ENCODE results near the gene MRPL11. TPM values are rescaled to one million over a fixed set of nuclear protein-coding genes. Genes with fewer than 3 reads are reported as not detected.

The MRPL11 gene
- total RNA-seq, 1 experiment from 2014 or later, result 138 TPM

DNA sequence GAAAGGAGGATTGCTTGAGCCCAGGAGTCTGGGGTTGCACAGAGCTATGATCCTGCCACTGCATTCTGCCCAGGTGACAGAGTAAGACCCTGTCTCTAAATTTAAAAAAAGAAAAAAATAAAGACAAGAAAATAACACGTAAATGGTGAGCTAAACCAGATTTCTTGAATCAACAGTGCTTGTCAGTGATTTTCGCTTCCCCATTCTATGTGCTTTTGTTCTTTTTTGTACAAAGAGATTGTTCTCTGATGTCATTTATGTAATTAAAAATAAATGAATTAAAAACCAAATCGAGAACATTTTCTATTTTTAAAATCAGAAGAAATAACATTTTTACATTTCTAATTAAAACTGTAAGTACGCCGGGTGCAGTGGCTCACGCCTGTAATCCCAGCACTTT is 47.3 kb downstream of the MRPL11 start:
- H3F3A ChIP-seq (ENCODE audit: insufficient read depth, low read depth), result peaks cover 5% of the 10 kb centered on the region; the same call in 1 of the 2 replicates
- TF ChIP-seq EZH2 (IDR thresholded peaks at IDR 0.05; ENCODE audit: low read depth), result no peak
- TF ChIP-seq, protein P1, sequence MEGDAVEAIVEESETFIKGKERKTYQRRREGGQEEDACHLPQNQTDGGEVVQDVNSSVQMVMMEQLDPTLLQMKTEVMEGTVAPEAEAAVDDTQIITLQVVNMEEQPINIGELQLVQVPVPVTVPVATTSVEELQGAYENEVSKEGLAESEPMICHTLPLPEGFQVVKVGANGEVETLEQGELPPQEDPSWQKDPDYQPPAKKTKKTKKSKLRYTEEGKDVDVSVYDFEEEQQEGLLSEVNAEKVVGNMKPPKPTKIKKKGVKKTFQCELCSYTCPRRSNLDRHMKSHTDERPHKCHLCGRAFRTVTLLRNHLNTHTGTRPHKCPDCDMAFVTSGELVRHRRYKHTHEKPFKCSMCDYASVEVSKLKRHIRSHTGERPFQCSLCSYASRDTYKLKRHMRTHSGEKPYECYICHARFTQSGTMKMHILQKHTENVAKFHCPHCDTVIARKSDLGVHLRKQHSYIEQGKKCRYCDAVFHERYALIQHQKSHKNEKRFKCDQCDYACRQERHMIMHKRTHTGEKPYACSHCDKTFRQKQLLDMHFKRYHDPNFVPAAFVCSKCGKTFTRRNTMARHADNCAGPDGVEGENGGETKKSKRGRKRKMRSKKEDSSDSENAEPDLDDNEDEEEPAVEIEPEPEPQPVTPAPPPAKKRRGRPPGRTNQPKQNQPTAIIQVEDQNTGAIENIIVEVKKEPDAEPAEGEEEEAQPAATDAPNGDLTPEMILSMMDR (conservative IDR thresholded peaks at IDR 0.05), result no peak
- CTCF ChIA-PET, result no interaction called here

DNA sequence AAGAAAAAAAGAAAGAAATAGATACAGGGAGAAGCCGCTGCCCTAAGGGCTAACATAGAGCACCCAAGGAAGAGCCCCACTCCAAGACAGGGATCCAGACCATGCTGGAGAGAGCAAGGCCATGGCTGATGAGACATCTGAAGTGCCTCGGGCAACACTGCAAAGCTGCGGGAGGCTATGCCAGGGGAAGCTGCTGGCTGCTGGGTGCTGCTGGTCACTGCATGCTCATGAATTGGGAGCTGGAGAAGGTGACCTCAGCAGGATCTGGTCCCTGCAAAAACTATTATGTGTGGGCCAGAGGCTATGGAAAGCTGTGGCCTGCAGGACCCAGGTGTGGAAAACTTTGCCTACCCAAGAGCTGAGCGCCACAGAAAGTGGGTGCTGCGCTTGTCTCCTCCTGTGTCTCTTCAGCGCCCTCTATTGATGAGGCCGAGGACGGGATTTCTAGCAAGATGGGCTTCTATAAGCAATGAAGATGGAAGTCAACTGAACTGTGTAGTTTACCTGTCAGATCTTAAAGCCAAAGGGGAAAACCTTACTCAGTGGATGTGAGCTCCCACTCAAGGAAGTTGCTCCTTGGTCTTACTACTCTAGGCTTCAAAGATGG is 49.8 kb downstream of the MRPL11 start:
- H3K79me2 ChIP-seq (ENCODE audit: low read depth), result no peaks in the 10 kb centered on the region
- TF ChIP-seq EZH2 (IDR thresholded peaks at IDR 0.05; ENCODE audit: low read depth), result no peak
- TF ChIP-seq, protein P1 (conservative IDR thresholded peaks at IDR 0.05), result peak; percentile 82
- no peak overlapping the region for H3K4me3 ChIP-seq
- CTCF ChIA-PET, result interaction anchor here (0.5 to 1.6 kb wide), 13 partner anchors 9 to 722 kb away, joined by 3 to 10 read pairs (median 4); partner anchors contain the start of genes RIN1 and YIF1A
- no peaks in the 10 kb centered on the region for H4K20me1 ChIP-seq (ENCODE audit: insufficient read depth)
- H3K9me2 ChIP-seq (ENCODE audit: insufficient read depth), result no peaks in the 10 kb centered on the region
- H3F3A ChIP-seq (ENCODE audit: insufficient read depth, low read depth), result peaks cover under 1% of the 10 kb centered on the region
- no peaks in the 10 kb centered on the region for H3K4me1 ChIP-seq (replicated peaks; ENCODE audit: insufficient read depth)
- peak; percentile 57 to 77 for DNase-seq
- BruUV-seq (replicated peaks), result no TSS peak
- no peak overlapping the region for H3K4me2 ChIP-seq
- H3K27me3 ChIP-seq (ENCODE audit: insufficient read depth, low read depth), result peaks cover 11% of the 10 kb centered on the region; the same call in 1 of the 2 replicates
- no peaks in the 10 kb centered on the region for H3K9me3 ChIP-seq (ENCODE audit: insufficient read depth, low read depth)
- H3K36me3 ChIP-seq (ENCODE audit: low read depth), result no peaks in the 10 kb centered on the region
- H2AFZ ChIP-seq, result no peak overlapping the region
- no peak overlapping the region for H3K27ac ChIP-seq
- intact Hi-C loops (cut with micrococcal nuclease; ENCODE audit: unreplicated experiment), result loop anchor here (1.0 to 5.0 kb wide), 2 partner anchors 77 to 167 kb away; no protein-coding TSS in a partner anchor
- POLR2A ChIA-PET (ENCODE audit: unreplicated experiment), result interaction anchor here (0.5 to 0.6 kb wide), 3 partner anchors 13 to 385 kb away, joined by 5 to 6 read pairs (median 5); no protein-coding TSS in a partner anchor

More for the DNA sequence above, 47.3 kb downstream of the MRPL11 start:
- H3K9me3 ChIP-seq (ENCODE audit: insufficient read depth, low read depth), result no peaks in the 10 kb centered on the region
- H2AFZ ChIP-seq, result no peak overlapping the region
- intact Hi-C loops (cut with micrococcal nuclease; ENCODE audit: unreplicated experiment), result no loop called here
- peaks cover 16% of the 10 kb centered on the region; the same call in 1 of the 2 replicates for H3K27me3 ChIP-seq (ENCODE audit: insufficient read depth, low read depth)
- no peaks in the 10 kb centered on the region for H3K9me2 ChIP-seq (ENCODE audit: insufficient read depth)
- H3K4me3 ChIP-seq, result no peak overlapping the region
- no peaks in the 10 kb centered on the region for H3K79me2 ChIP-seq (ENCODE audit: low read depth)
- no peaks in the 10 kb centered on the region for H4K20me1 ChIP-seq (ENCODE audit: insufficient read depth)
- no peaks in the 10 kb centered on the region for H3K36me3 ChIP-seq (ENCODE audit: low read depth)
- H3K4me2 ChIP-seq, result no peak overlapping the region
- no peak for DNase-seq
- POLR2A ChIA-PET (ENCODE audit: unreplicated experiment), result no interaction called here
- BruUV-seq (replicated peaks), result no TSS peak
- H3K4me1 ChIP-seq (replicated peaks; ENCODE audit: insufficient read depth), result no peaks in the 10 kb centered on the region
- H3K27ac ChIP-seq, result no peak overlapping the region

DNA sequence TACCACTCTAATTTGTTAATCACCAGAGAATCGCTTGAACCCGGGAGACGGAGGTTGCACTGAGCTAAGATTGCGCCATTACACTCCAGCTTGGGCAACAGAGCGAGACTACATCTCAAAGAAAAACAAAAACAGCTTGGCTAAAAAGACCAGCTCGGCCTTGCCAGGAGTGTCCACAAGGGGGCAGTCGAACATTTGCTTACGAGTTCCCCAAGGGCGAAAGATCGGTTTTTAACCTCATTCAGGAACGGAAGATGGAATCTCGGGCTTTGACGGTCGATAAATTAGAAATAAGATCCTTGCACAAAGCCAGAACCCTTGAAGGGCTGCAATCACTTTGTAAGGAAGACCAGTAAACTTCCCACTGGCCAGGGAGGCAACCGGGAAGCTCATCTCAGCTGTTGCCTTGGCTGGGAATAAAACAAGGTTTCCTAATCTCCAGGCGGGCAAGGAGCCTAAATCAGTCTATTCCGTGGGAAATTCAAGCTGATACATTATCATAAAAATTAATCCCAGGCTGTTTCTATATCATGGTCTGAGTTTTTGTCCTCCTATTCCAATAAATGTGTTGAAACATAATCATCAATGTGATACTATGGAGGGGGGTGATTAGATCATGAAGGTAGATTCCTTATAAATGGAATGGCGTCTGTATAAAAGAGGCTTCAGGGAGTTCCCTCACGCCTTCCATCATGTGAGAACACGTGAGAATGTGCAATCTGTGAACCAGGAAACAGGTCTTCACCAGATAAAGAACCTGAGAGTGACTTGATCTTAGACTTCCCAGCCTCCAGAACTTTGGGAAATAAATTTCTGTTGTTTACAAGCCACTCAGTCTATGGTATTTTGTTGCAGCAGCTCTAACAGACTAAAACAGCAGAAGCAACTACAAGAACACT is 52.2 kb downstream of the MRPL11 start:
- H4K20me1 ChIP-seq (ENCODE audit: insufficient read depth), result no peaks in the 10 kb centered on the region
- TF ChIP-seq, protein P1 (conservative IDR thresholded peaks at IDR 0.05), result peak; percentile 97
- no peak for TF ChIP-seq EZH2 (IDR thresholded peaks at IDR 0.05; ENCODE audit: low read depth)
- POLR2A ChIA-PET (ENCODE audit: unreplicated experiment), result interaction anchor here (0.6 to 1.0 kb wide), 2 partner anchors 74 to 292 kb away, joined by 7 to 11 read pairs; no protein-coding TSS in a partner anchor
- H3K4me3 ChIP-seq, result peak overlapping the region; percentile 37; the same call in 1 of the 2 replicates
- H3K27me3 ChIP-seq (ENCODE audit: insufficient read depth, low read depth), result peaks cover 6% of the 10 kb centered on the region; the same call in 1 of the 2 replicates
- no TSS peak for BruUV-seq (replicated peaks)
- H3K9me3 ChIP-seq (ENCODE audit: insufficient read depth, low read depth), result no peaks in the 10 kb centered on the region
- H3K4me2 ChIP-seq, result peak overlapping the region; percentile 75
- H3K79me2 ChIP-seq (ENCODE audit: low read depth), result no peaks in the 10 kb centered on the region
- intact Hi-C loops (cut with micrococcal nuclease; ENCODE audit: unreplicated experiment), result loop anchor here (2.0 to 5.0 kb wide), 2 partner anchors 16 to 164 kb away; partner anchors contain the start of gene SLC29A2
- H3K4me1 ChIP-seq (replicated peaks; ENCODE audit: insufficient read depth), result no peaks in the 10 kb centered on the region
- H3F3A ChIP-seq (ENCODE audit: insufficient read depth, low read depth), result peaks cover 1% of the 10 kb centered on the region
- H3K27ac ChIP-seq, result no peak overlapping the region
- peak overlapping the region; percentile 71; the same call in 1 of the 2 replicates for H2AFZ ChIP-seq
- no peaks in the 10 kb centered on the region for H3K36me3 ChIP-seq (ENCODE audit: low read depth)
- CTCF ChIA-PET, result interaction anchor here (0.7 to 1.5 kb wide), 12 partner anchors 9 to 292 kb away, joined by 3 to 15 read pairs (median 7); partner anchors contain the start of genes RBM4B, RIN1 and SLC29A2
- peak; percentile 79 to 82 for DNase-seq
- H3K9me2 ChIP-seq (ENCODE audit: insufficient read depth), result no peaks in the 10 kb centered on the region

All from PC-9 (cell line).